Mucosa of rectum (tissue), 2 donors: Measurements from ENCODE around the gene SIL1.

ENCODE experiments used
- H3K27ac ChIP-seq, 2 donors: one replicate each; pipeline ENCODE4 v1.7.0; 2013; ENCODE audit warnings: inconsistent platforms in 2 of 2, low read depth in 2 of 2, low read length in 2 of 2
- H3K27me3 ChIP-seq, 2 donors: one replicate each; pipeline ENCODE4 v1.7.0; 2013; ENCODE audit warnings: low read length in 2 of 2; ENCODE audit not compliant: control insufficient read depth in 2 of 2, insufficient read depth in 2 of 2
- H3K36me3 ChIP-seq, 2 donors: one replicate each; pipeline ENCODE4 v1.7.0; 2013; ENCODE audit warnings: low read length in 2 of 2; ENCODE audit not compliant: control insufficient read depth in 2 of 2, insufficient read depth in 2 of 2
- H3K4me1 ChIP-seq, 2 donors: one replicate each; pipeline ENCODE4 v1.7.0; 2013; ENCODE audit warnings: low read length in 2 of 2, mild to moderate bottlenecking in 1 of 2; ENCODE audit not compliant: control insufficient read depth in 2 of 2, insufficient read depth in 2 of 2
- H3K4me3 ChIP-seq, 2 donors: one replicate each; pipeline ENCODE4 v1.7.0; 2013; ENCODE audit warnings: low read length in 2 of 2
- H3K9ac ChIP-seq, 2 donors: one replicate each; pipeline ENCODE4 v1.7.0; 2013; ENCODE audit warnings: low read length in 2 of 2, low read depth in 1 of 2, mild to moderate bottlenecking in 1 of 2
- H3K9me3 ChIP-seq, 2 donors: one replicate each; pipeline ENCODE4 v1.7.0; 2013; ENCODE audit warnings: low read length in 2 of 2; ENCODE audit not compliant: control insufficient read depth in 2 of 2
- donor health status: healthy.
- donor health status: Normal muscosa, but diverticular disease.

Gene SIL1

DNA sequence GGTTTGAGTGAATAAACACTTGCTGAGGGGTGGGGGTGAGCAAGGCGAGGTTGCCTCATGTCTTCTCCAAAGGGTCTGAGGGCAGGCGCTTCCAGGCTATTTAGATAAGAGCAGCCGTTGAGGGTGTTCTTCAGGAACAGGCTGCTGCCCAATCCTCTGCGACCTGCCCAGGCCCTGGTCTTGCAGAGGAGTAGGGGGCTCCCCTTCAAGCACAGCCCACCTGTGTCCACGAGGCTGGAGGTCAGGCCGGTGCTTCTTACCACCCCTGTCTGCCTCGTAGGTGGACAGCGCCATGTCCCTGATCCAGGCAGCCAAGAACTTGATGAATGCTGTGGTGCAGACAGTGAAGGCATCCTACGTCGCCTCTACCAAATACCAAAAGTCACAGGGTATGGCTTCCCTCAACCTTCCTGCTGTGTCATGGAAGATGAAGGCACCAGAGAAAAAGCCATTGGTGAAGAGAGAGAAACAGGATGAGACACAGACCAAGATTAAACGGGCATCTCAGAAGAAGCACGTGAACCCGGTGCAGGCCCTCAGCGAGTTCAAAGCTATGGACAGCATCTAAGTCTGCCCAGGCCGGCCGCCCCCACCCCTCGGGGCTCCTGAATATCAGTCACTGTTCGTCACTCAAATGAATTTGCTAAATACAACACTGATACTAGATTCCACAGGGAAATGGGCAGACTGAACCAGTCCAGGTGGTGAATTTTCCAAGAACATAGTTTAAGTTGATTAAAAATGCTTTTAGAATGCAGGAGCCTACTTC lies 264.5 kb downstream of the SIL1 start:
- Histone ChIP-seq H3K27me3 (no peaks in the 10 kb centered on the region), H3K4me3 (no peak overlapping the region), H3K9me3 (no peaks in the 10 kb centered on the region), H3K4me1 (no peaks in the 10 kb centered on the region), H3K27ac (no peak overlapping the region), H3K9ac (no peak overlapping the region), H3K36me3 (peaks cover 67 to 68% of the 10 kb centered on the region in 2 donors)

DNA sequence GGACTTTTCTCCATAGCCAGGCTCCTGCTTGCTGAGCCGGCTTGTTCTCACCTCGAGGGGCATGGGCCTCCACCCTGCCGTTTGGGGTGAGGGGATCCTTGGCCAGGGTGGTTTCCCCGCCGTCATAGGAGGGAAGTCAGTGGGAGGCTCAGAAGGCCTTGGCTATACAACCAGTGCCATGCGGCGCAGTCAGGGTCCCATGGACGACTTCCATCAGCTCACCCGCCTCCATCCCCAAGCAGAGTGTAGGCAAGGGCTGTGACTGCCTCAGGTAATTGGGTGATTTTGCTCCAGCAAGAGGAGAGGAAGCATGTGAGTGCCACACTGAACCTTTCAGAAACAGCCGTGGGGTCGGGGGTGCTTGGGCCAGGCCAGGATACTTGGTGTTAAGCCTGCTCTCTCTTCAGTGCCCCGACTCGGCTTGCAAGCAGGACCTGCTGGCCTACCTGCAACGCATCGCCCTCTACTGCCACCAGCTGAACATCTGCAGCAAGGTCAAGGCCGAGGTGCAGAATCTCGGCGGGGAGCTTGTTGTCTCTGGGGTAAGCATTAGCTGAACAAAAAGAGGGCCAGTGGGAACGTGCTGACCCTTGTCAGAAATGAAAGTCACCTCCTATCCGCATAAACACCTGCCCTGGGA lies 265.9 kb downstream of the SIL1 start:
- Histone ChIP-seq H3K36me3 (peaks cover 75% of the 10 kb centered on the region in 2 donors), H3K9me3 (no peaks in the 10 kb centered on the region), H3K27me3 (no peaks in the 10 kb centered on the region), H3K4me1 (peaks cover 3 to 4% of the 10 kb centered on the region in 2 donors), H3K4me3 (no peak overlapping the region), H3K27ac (no peak overlapping the region), H3K9ac (no peak overlapping the region)

DNA sequence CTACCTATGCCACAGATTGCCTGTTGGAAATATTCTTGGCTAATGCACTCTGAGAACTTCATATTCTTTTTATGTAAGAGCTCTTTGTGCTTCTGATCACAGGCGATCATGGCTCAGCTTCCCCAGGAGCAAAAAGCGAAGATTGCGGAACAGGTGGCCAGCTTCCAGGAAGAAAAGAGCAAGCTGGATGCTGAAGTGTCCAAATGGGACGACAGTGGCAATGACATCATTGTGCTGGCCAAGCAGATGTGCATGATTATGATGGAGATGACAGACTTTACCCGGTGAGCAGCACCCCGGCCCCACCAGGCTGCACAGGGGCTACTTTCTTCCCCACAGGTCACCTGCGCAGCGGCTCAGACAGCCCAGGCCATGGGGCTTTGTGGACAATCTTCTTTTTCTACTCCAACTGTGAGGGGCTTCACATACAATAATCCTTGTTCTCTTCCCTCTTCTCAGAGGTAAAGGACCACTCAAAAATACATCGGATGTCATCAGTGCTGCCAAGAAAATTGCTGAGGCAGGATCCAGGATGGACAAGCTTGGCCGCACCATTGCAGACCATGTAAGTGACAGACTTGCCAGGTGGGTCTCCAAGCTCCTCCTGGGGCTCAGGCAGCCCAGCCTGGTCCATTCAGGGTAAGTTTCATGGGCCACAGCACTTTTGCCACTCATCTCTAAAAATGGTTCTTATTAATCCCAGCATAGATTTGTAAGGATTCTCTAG lies 267.6 kb downstream of the SIL1 start:
- Histone ChIP-seq H3K9ac (no peak overlapping the region), H3K9me3 (no peaks in the 10 kb centered on the region), H3K4me3 (no peak overlapping the region), H3K27me3 (no peaks in the 10 kb centered on the region), H3K27ac (no peak overlapping the region), H3K36me3 (peaks cover 80 to 84% of the 10 kb centered on the region in 2 donors), H3K4me1 (peaks cover 3 to 4% of the 10 kb centered on the region in 2 donors)

DNA sequence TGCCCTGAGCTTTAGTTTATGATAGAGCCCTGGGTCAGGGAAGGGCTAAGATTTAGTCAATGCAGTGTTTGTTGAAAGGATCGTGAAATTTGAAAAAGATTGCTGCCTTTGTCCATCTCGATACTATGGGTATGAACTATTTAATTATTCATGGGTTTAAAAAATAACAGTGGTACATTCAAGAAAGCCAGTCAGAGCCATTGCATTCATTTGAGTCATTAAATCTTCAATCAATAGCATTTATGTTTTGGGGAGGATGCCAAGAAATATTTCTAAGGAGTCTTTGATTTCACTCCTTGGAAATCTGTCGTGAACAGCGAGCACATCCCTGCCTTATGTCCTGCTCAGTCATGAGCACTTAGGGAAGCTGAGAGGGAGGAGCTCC lies 268.6 kb downstream of the SIL1 start:
- no peaks in the 10 kb centered on the region for H3K27me3 ChIP-seq
- H3K27ac ChIP-seq: no peak overlapping the region
- peaks cover 83 to 86% of the 10 kb centered on the region in 2 donors for H3K36me3 ChIP-seq
- peaks cover 3 to 4% of the 10 kb centered on the region in 2 donors for H3K4me1 ChIP-seq
- no peak overlapping the region for H3K4me3 ChIP-seq
- H3K9ac ChIP-seq: no peak overlapping the region
- no peaks in the 10 kb centered on the region for H3K9me3 ChIP-seq

DNA sequence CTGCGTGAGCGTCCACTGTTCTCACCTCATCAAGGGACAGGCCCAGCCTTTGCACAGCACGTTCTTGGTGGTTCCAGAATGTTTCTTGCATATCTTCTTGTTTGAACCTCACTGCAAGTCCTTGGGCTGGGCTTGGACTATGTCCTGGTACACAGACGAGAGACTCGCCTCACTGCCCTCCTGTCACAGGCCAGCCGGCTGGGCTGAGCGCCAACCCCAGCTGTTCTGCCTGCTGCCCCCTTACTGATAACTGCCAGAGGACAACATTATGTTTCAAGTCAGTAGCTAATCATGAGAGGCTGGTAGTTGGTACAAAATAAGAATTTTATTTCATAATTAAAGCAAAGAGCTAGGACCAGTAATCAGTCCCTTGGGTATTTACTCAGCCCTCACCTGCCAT lies 270.2 kb downstream of the SIL1 start:
- no peak overlapping the region for H3K9ac ChIP-seq

DNA sequence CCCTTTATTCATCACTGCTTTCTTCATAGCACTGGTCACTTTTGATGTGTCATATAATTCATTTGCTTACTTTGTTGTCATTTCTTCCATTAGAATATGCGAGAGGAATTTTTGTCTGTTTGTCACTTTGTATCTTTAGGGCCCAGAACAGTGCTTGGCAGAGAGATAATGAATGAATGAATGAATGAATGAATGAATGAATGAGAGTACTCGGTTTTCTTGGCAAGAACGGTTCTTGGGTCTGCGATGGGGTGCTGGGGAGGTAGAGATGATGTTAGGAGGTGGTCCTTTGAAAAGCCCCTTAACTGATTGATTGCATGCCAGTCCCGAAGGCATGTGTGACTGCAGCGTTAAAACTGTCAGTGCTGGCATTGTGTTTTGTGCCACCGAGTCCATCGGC lies 270.6 kb downstream of the SIL1 start:
- Histone ChIP-seq H3K36me3 (peaks cover 72% of the 10 kb centered on the region in 2 donors), H3K27ac (no peak overlapping the region), H3K27me3 (no peaks in the 10 kb centered on the region), H3K4me3 (no peak overlapping the region), H3K9me3 (no peaks in the 10 kb centered on the region), H3K9ac (no peak overlapping the region), H3K4me1 (peaks cover 3 to 4% of the 10 kb centered on the region in 2 donors)

More for the DNA sequence above, 270.2 kb downstream of the SIL1 start:
- no peaks in the 10 kb centered on the region for H3K9me3 ChIP-seq
- peaks cover 3 to 4% of the 10 kb centered on the region in 2 donors for H3K4me1 ChIP-seq
- no peak overlapping the region for H3K4me3 ChIP-seq
- peaks cover 76% of the 10 kb centered on the region in 2 donors for H3K36me3 ChIP-seq
- H3K27me3 ChIP-seq: no peaks in the 10 kb centered on the region
- no peak overlapping the region for H3K27ac ChIP-seq

DNA sequence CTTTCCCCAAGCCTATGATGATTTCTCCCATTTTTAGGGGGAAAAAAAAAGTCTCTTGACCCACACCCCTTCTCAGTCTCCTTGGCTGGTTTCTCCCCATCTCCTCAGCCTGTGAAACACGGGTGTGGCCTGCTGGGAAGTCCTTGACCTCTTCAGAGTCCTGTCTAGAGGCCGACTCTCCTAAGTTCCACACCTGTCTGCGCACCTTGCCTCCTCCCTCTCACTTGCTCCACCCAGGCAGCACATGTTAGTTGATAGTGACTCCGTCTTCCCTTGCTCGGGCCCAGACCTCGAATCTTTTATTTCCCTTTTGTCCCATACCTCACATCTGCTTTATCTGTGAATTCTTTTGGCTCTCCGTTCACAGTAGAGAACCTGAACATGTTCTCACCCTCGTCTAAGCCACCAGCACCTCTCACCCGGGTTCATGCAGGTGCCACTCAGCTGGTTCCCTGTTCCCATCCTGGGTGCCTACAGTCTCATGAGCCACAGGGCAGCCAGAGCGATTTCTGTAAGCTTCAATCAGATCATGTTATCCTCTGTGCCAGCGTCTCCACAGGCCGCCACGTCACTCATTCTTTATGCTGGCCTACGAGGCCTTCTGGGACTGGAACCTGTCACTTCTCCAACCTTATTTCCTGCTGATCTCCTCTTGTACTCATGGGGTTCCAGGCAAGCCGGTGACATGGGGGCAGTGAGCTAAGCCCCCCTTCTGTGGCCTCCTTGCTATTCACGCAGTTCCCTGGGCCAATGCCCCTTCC lies 271.3 kb downstream of the SIL1 start:
- Histone ChIP-seq H3K4me1 (peaks cover 3 to 4% of the 10 kb centered on the region in 2 donors), H3K27me3 (no peaks in the 10 kb centered on the region), H3K9me3 (no peaks in the 10 kb centered on the region), H3K36me3 (peaks cover 65 to 66% of the 10 kb centered on the region in 2 donors), H3K9ac (no peak overlapping the region), H3K4me3 (no peak overlapping the region), H3K27ac (no peak overlapping the region)

DNA sequence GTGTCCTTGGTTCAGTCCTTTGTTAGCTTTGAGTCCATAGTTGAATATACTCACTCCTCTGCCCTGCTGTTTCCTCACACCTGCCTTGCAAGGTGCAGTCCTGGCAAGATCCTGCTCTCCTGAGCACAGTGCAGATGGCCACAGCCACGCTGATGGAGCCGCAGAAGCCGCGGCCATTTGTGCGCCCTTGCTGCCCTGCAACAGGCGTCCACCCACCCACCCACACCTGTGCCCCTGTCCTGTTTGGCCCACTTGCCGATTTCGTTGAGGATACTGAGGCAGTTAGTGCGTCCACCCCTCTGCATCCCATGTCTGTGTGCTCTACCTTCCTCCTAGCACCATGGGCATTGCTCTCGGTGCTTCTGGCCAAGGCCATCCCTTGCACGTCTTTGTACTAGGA lies 271.9 kb downstream of the SIL1 start:
- Histone ChIP-seq H3K9me3 (no peaks in the 10 kb centered on the region), H3K9ac (no peak overlapping the region), H3K4me3 (no peak overlapping the region), H3K4me1 (peaks cover 3 to 4% of the 10 kb centered on the region in 2 donors), H3K36me3 (peaks cover 59 to 60% of the 10 kb centered on the region in 2 donors), H3K27me3 (no peaks in the 10 kb centered on the region), H3K27ac (no peak overlapping the region)

DNA sequence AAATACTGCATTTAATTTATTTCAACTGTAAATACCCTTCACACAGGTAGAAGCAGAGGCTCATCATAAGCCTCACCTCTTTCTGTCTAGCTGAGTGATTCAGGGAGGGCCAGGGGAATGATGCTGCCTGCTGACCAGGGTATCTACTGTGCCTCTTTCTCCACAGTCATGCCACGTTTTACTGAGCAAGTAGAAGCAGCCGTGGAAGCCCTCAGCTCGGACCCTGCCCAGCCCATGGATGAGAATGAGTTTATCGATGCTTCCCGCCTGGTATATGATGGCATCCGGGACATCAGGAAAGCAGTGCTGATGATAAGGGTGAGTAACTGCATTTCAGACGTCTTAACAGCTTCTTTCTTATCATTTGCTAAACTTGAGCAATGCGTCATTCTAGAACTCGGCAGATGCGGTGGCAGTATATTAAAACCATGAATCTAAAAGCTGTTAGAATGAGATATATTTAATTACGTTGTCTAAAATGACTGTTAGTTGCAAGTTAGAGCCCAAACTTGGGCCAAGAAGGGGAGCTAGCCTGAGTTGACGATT lies 273.0 kb downstream of the SIL1 start:
- H3K4me3 ChIP-seq: no peak overlapping the region
- H3K27me3 ChIP-seq: no peaks in the 10 kb centered on the region
- H3K4me1 ChIP-seq: peaks cover 3 to 4% of the 10 kb centered on the region in 2 donors
- H3K9ac ChIP-seq: no peak overlapping the region
- no peak overlapping the region for H3K27ac ChIP-seq
- peaks cover 49 to 50% of the 10 kb centered on the region in 2 donors for H3K36me3 ChIP-seq
- no peaks in the 10 kb centered on the region for H3K9me3 ChIP-seq
